ENCODE data around the gene NAIF1.
"Not testable (repeated sequence)": the region's sequence is repeated elsewhere in the genome, so short reads cannot be mapped to it uniquely, and the experiment has no call there.

Gene NAIF1

GRCh38 chr9:128066713-128067644, at the start of gene NAIF1:
Gene NAIF1 (minus strand): TSS chr9:128067320. CDS start chr9:128067101, 219 bp downstream.
- DNase-seq = peak; percentile 98

GRCh38 chr9:128116104-128117083, 49.3 kb upstream of the NAIF1 start:
- DNase-seq = no peak

GRCh38 chr9:128115187-128116103, 48.3 kb upstream of the NAIF1 start:
- no peak for DNase-seq

GRCh38 chr9:128114326-128115186, 47.4 kb upstream of the NAIF1 start:
- no peak for DNase-seq

GRCh38 chr9:128113526-128114325, 46.6 kb upstream of the NAIF1 start:
- no peak for DNase-seq

- DNase-seq = not testable (repeated sequence)
Observed at GRCh38 chr9:128111726-128112125, 44.6 kb upstream of the NAIF1 start.

- DNase-seq = no peak
Observed at GRCh38 chr9:128109050-128109709, 42.1 kb upstream of the NAIF1 start.

GRCh38 chr9:128108269-128109049, 41.3 kb upstream of the NAIF1 start:
- no peak for DNase-seq

- no peak for DNase-seq
Observed at GRCh38 chr9:128107468-128108268, 40.5 kb upstream of the NAIF1 start.

GRCh38 chr9:128106940-128107467, 39.9 kb upstream of the NAIF1 start:
- DNase-seq = no peak

GRCh38 chr9:128106181-128106939, 39.2 kb upstream of the NAIF1 start:
- DNase-seq = no peak

- DNase-seq = no peak
Observed at GRCh38 chr9:128105538-128106175, 38.5 kb upstream of the NAIF1 start.

GRCh38 chr9:128104171-128104618, 37.1 kb upstream of the NAIF1 start:
- no peak for DNase-seq

GRCh38 chr9:128103589-128103962, 36.5 kb upstream of the NAIF1 start:
- no peak for DNase-seq

GRCh38 chr9:128102861-128103588, 35.9 kb upstream of the NAIF1 start:
- DNase-seq = no peak

- no peak for DNase-seq
Observed at GRCh38 chr9:128102196-128102595, 35.1 kb upstream of the NAIF1 start.
